Thymus (tissue), 11 donors: ENCODE results near the gene DOCK3. TPM values are rescaled to one million over a fixed set of nuclear protein-coding genes. Genes with fewer than 3 reads are reported as not detected.

Experiments
- DNase-seq, 9 donors: peaks; one replicate each; pipeline ENCODE4 v3.0.0-alpha.2; 2013; ENCODE audit warnings: low spot score in 9 of 9, low read depth in 6 of 9, missing footprints in 1 of 9
- H3K27ac ChIP-seq, 2 donors: one replicate each; pipeline ENCODE4 v1.5.1; 2013; ENCODE audit warnings: control low read depth in 1 of 2, low read depth in 1 of 2, low read length in 1 of 2, mild to moderate bottlenecking in 1 of 2, moderate library complexity in 1 of 2
- H3K27me3 ChIP-seq, 2 donors: one replicate each; pipeline ENCODE4 v1.5.1; 2013; ENCODE audit warnings: low read length in 1 of 2; ENCODE audit not compliant: control insufficient read depth in 2 of 2, insufficient read depth in 1 of 2
- H3K36me3 ChIP-seq, 2 donors: one replicate each; pipeline ENCODE4 v1.5.1; 2013; ENCODE audit warnings: low read length in 1 of 2, mild to moderate bottlenecking in 1 of 2, moderate library complexity in 1 of 2; ENCODE audit not compliant: control insufficient read depth in 2 of 2, insufficient read depth in 2 of 2
- H3K4me1 ChIP-seq, 2 donors: one replicate each; pipeline ENCODE4 v1.5.1; 2013; ENCODE audit warnings: low read length in 2 of 2; ENCODE audit not compliant: control insufficient read depth in 2 of 2, insufficient read depth in 2 of 2
- H3K4me3 ChIP-seq, 2 donors: one replicate each; pipeline ENCODE4 v1.5.1; 2013; ENCODE audit warnings: low read length in 2 of 2, control low read depth in 1 of 2, mild to moderate bottlenecking in 1 of 2
- H3K9me3 ChIP-seq, 2 donors: one replicate each; pipeline ENCODE4 v1.5.1; 2013; ENCODE audit warnings: low read length in 1 of 2, mild to moderate bottlenecking in 1 of 2; ENCODE audit not compliant: control insufficient read depth in 2 of 2, insufficient read depth in 1 of 2
- WGBS: extraction: QIAGEN DNeasy Blood & Tissue Kit; methylation state at CpG from one replicate; pipeline ENCODE4 v1.1.7; 2013; 5-methylcytosine and 5-hydroxymethylcytosine counted together
- polyA plus RNA-seq: library from polyadenylated mRNA; stranded (reverse); fragments of 200-250 nt; gene quantifications from one replicate; pipeline ENCODE4 v1.2.3, GENCODE V29; 2013
- total RNA-seq: library from RNA; stranded (reverse); fragments of 120-200 nt; gene quantifications from one replicate; pipeline ENCODE4 v1.2.4, GENCODE V29; 2013
- donor health status: healthy.

Gene DOCK3
- total and polyA plus RNA-seq, 2 donors, result 0.05 to 0.21 TPM

DNA sequence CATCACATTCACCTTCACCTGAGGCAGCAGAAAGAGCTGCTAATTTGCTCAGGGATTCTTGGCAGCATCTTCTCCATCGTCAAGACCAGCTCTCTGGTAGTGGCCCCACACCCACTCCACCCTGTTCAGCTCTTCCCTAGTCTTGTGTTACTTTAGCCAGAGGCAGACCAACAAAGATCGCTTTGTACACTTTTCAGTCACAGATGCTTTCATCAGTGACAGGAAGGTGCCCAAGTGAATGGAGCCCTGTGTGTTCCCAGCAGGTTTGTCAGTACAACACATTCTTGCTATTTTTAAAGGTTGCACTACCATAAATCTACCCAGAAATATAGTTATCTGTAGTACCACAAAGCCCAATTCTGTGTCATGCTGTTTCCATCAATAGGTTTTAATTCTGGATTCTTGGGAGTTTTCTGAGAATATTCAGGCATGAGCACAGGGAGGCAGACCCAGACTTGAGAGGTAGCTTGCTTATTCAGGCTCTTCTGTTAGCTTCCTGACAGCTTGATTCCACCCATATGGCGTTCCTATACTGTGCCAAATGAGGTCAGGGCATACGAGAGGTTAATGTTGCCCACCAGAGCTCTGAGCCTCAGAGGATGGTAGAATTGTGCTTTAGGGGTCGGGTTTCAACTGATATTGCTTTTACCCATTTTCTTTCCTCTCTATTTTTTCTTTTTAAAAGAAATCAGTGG is 600.5 kb downstream of the DOCK3 start:
- Histone ChIP-seq H3K4me1 (peaks cover 3 to 17% of the 10 kb centered on the region in 2 donors), H3K36me3 (no peaks in the 10 kb centered on the region), H3K4me3 (no peak overlapping the region), H3K27me3 (no peaks in the 10 kb centered on the region), H3K27ac (no peak overlapping the region), H3K9me3 (no peaks in the 10 kb centered on the region)
- 89% methylated on average over 5 of the region's 5 CpGs for WGBS
- DNase-seq, result no peak

DNA sequence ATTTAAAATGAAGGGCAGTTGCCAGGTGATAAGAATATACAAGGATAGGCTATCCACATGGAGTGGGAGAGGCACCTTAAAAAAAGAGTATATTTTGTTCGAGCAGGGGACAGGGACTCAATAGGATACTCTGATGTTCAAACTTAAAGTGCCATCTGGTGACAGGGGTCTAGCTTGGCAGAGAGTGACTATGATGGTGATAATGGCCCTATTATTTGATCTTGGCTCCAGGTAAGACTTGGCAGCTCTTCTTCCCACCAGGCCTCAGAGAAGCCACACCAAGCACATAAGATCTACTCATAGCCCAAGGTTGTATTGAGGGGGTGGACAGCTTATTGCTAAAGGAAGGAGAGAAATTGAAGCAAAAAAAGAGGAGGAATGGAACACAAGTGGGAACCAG is 601.3 kb downstream of the DOCK3 start:
- H3K9me3 ChIP-seq, result no peaks in the 10 kb centered on the region
- no peak overlapping the region for H3K27ac ChIP-seq
- no peaks in the 10 kb centered on the region for H3K36me3 ChIP-seq
- no peaks in the 10 kb centered on the region for H3K27me3 ChIP-seq
- 91% methylated on average over 1 of the region's 1 CpG for WGBS
- peaks cover 1 to 9% of the 10 kb centered on the region in 2 donors for H3K4me1 ChIP-seq
- H3K4me3 ChIP-seq, result no peak overlapping the region
- DNase-seq, result no peak

DNA sequence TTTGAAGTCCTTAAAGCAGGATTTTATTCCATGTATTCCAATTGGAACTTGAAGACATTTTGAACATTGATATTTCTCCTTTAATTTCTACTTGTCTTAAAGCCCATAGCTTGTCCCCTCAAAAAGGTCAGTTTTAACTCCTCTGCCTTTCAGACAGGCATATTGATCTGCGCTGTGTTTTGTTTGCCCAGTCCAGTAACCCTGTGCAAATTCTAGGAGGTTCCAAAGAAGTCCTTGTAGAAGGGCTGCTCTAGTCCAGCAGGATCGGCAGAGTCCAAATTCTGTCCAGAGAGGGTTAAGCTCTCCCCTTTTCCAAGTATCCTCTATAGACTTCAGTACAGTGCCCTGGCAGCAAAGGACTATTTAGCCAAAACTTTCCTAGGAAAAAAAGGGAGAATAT is 604.7 kb downstream of the DOCK3 start:
- no peaks in the 10 kb centered on the region for H3K9me3 ChIP-seq

DNA sequence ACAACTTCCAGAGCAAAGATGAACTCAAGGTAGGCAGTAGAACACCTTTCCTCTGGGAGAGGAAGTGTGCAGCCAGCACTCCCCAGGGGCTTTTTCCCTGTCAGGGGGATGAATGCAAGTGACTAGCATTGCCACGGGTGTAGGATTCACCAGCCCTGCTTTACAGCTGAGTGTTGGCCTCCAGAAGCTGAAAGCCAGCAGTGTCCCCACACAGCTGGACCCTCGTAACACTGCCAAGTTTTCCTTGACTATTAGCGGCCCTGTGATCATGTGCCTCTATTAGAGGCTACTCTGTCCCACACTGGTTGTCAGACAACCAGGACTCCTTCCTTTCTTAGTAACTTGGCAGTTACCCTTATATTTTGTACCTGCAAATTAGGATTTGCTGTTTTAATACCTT is 605.4 kb downstream of the DOCK3 start:
- Histone ChIP-seq H3K9me3 (no peaks in the 10 kb centered on the region), H3K4me3 (no peak overlapping the region), H3K27me3 (no peaks in the 10 kb centered on the region), H3K4me1 (no peaks in the 10 kb centered on the region), H3K27ac (no peak overlapping the region), H3K36me3 (no peaks in the 10 kb centered on the region)
- DNase-seq, result no peak
- WGBS, result 89% methylated on average over 3 of the region's 3 CpGs

More for the DNA sequence above, 604.7 kb downstream of the DOCK3 start:
- Histone ChIP-seq H3K36me3 (no peaks in the 10 kb centered on the region), H3K4me1 (no peaks in the 10 kb centered on the region), H3K27ac (no peak overlapping the region), H3K4me3 (no peak overlapping the region), H3K27me3 (no peaks in the 10 kb centered on the region)
- no peak for DNase-seq
- WGBS, result 97% methylated on average over 2 of the region's 2 CpGs

DNA sequence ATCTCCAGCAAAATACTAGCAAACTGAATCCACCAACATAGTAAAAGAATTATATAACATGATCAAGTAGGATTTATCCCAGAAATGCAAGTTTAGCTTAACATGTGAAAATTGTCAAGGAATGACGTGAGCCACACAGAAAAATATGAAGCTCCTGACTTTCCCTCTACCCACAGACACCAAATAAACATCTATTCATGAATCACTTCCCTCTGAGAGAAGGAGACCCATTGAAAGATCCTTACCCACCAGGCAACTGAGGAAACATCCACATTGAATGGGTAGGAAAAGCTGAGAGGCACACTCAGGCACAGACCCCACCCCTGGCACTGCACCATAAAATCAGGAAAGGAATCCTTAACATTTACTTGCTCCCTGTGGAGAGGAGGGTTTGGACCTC is 608.2 kb downstream of the DOCK3 start:
- DNase-seq, result no peak
- H3K27me3 ChIP-seq, result no peaks in the 10 kb centered on the region
- no peaks in the 10 kb centered on the region for H3K4me1 ChIP-seq
- 88% methylated on average over 1 of the region's 1 CpG for WGBS
- no peaks in the 10 kb centered on the region for H3K9me3 ChIP-seq
- no peak overlapping the region for H3K4me3 ChIP-seq
- H3K27ac ChIP-seq, result no peak overlapping the region
- no peaks in the 10 kb centered on the region for H3K36me3 ChIP-seq

DNA sequence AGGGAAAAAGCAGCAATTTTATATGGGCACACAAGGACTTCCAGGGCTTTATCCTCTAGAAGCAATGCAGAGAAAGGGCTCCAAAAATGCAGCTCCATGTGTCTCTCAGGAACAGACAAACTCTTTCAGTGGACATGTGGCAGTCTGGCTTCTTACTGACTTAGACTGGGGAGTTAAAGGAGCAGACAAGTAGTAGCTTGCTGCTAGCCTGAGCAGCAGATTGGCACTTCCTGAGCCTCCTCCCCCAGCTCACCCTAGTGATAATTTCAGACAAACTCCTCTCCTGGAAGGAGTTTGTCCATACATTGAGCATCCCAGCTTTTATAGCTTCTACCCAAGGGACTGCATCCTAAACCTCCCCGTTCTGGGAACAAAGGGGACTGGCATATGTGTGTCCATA is 608.7 kb downstream of the DOCK3 start:
- no peak for DNase-seq
- no peaks in the 10 kb centered on the region for H3K36me3 ChIP-seq
- H3K27me3 ChIP-seq, result no peaks in the 10 kb centered on the region
- H3K4me1 ChIP-seq, result no peaks in the 10 kb centered on the region
- H3K27ac ChIP-seq, result no peak overlapping the region
- peaks cover 0 to 3% of the 10 kb centered on the region in 2 donors for H3K9me3 ChIP-seq
- WGBS, result 94% methylated on average over 1 of the region's 1 CpG
- H3K4me3 ChIP-seq, result no peak overlapping the region

DNA sequence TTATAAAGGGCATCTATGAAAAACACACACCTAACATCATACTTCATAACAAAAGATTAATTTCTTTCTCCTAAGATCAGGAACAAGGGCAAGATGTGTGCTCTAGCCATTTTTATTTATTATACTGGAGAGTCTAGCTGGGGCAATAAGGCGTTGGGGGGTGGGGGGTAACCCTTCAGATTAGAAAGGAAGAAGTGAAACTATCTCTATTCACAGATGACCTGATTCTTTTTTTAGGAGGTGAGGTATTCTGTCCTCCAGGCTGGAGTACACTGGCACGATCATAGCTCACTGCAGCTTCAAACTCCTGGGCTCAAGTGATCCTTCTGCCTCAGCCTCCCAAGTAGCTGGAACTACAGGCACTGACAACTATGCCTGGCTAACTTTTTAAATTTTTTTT is 620.9 kb downstream of the DOCK3 start:
- no peak for DNase-seq
- Histone ChIP-seq H3K27me3 (no peaks in the 10 kb centered on the region), H3K27ac (no peak overlapping the region), H3K4me3 (no peak overlapping the region), H3K36me3 (no peaks in the 10 kb centered on the region), H3K4me1 (no peaks in the 10 kb centered on the region), H3K9me3 (no peaks in the 10 kb centered on the region)
- WGBS, result 91% methylated on average over 2 of the region's 2 CpGs

DNA sequence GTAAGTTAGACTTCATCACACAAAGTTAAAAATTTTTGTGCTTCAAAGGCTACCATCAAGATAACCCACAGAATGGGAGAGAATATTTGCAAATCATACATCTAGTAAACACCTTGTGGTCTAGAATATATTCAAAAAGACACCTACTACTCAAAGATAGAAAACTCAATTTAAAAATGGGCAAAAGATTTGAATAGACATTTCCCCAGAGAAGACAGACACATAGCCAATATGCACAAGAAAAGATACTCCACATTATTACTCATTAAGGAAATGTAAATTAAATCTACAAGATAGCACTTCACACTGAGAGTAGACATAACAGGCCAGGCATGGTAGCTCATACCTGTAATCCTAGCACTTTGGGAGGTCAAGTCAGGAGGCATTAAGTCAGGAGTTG is 622.6 kb downstream of the DOCK3 start:
- Histone ChIP-seq H3K27ac (no peak overlapping the region), H3K36me3 (no peaks in the 10 kb centered on the region), H3K4me3 (no peak overlapping the region), H3K9me3 (no peaks in the 10 kb centered on the region), H3K4me1 (no peaks in the 10 kb centered on the region), H3K27me3 (no peaks in the 10 kb centered on the region)
- no peak for DNase-seq

DNA sequence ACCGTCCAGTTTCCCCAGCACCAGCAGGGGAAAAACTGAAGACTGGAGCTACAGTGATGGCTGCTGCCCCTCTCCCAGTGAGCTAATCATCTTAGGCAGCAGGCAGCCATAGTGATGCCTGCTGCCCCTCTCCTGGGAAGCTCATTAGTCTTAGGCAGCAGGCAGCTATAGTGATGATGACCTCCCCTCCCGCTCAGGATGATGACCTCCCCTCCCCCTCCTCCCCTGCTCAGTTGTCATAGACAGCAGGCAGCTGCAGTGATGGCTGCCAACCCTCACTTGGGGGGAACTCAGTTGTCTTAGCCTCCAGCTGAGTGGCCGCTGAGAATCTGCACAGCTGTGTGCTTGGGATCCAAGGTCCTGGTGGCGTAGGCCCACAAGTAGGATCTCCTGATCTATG is 629.5 kb downstream of the DOCK3 start:
- Histone ChIP-seq H3K4me1 (no peaks in the 10 kb centered on the region), H3K4me3 (no peak overlapping the region), H3K36me3 (no peaks in the 10 kb centered on the region), H3K9me3 (peaks cover 0 to 5% of the 10 kb centered on the region in 2 donors), H3K27me3 (no peaks in the 10 kb centered on the region), H3K27ac (no peak overlapping the region)
- no peak for DNase-seq
- WGBS, result 90% methylated on average over 4 of the region's 4 CpGs
